A549 treated with RU486 at 1 μM for 4 hours (cell line): ENCODE measurements around the gene ADGRF3. TPM values are rescaled to one million over a fixed set of nuclear protein-coding genes. Genes with fewer than 3 reads are reported as not detected.

ENCODE experiments used
- total RNA-seq: library from RNA; stranded (reverse); fragments of 200-300 nt; extraction: Qiagen RNA extraction; gene quantifications from 5 replicates; pipeline ENCODE4 v1.2.3, GENCODE V29; 2022; ENCODE audit warnings: low read depth

ADGRF3 gene
- total RNA-seq: 0.10 to 0.22 TPM (median 0.17 TPM) in 3 of 5 replicates, not detected in the others

DNA sequence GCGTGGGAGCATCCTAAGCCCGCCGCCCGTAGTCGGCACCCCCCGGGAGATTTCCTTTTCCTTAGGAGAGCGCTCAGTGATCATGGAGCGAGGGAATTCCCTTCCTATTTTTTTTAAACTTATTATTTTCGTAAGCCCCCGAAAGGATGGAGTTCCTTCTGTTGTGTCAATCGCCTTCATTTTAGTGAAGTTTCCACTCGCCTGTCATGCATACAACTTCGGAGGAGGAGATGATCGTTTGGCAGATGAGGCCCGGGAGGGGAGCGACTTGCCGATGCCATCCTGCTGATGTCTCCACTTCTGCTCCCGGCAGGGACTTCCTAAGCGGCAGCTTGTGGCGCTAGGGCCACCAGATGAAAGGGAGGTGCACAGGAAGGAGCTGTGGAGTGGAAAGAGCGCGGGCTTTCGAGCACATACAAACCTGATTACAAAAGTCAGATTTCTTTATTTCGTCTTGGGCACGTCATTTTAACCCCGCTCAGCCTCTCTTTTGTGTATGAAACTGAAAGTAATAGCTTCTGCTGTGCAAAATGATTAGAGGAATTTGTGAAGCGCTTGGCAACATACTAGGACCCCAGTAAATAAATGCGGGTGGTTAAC is at the start of gene ADGRF3:
TSS of gene ADGRF3 (minus strand) at position 336 of the 600 bp plus-strand sequence. CDS start 555 bp downstream, outside the sequence.

GRCh38 chr2:26345545-26346453 is 790 bp downstream of the ADGRF3 start, which contains the start of gene SELENOI:
TSS of gene SELENOI (plus strand) at chr2:26346143. CDS start at chr2:26346233, 90 bp downstream.

Other genes with a start within 250 kb of the ADGRF3 start
- 5.6 to 9.7 TPM (median 7.0 TPM) in 5 replicates for gene GAREM2, start 173.7 kb downstream of the ADGRF3 start, total RNA-seq
- gene HADHA, start 102.2 kb downstream of the ADGRF3 start, total RNA-seq: 117 to 146 TPM (median 129 TPM) in 5 replicates
- 87.4 to 105 TPM (median 99.6 TPM) in 5 replicates for gene HADHB, start 101.8 kb downstream of the ADGRF3 start, total RNA-seq
- gene SELENOI, start 646 bp downstream of the ADGRF3 start, total RNA-seq: 11.8 to 21.5 TPM (median 21.0 TPM) in 5 replicates
- 0.14 to 0.61 TPM (median 0.26 TPM) in 4 of 5 replicates, not detected in the other for gene DRC1, start 55.1 kb upstream of the ADGRF3 start, total RNA-seq
- gene OTOF, start 131.3 kb upstream of the ADGRF3 start, total RNA-seq: 0.05 to 0.13 TPM (median 0.07 TPM) in 4 of 5 replicates, not detected in the other